ENCODE measurements around the gene MUC7. TPM values are rescaled to one million over a fixed set of nuclear protein-coding genes. Genes with fewer than 3 reads are reported as not detected.

Gene MUC7
- polyA plus RNA-seq, result not detected in 2 replicates

DNA sequence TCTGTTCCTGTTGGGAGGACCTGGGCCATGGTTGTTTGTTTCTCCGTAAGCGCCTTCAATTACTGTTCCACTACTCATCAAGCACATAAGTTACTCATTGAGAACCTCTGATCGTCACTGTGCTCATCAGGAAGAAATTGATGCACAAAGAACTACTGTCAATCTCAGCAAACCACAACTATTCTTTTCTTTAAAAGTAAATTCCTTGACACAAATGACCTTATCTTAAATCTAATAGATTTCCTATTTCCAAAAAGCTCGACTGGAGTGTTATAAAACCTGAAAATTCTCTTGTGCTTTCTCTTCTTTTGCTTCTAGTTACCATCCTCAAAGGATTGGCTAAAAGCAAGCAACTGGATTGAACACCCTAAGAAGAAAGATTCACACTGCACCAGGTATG lies at the start of gene MUC7:
Gene MUC7 (plus strand): TSS at position 301 of the 400 bp plus-strand sequence. CDS start 1,825 bp downstream, outside the sequence.

DNA sequence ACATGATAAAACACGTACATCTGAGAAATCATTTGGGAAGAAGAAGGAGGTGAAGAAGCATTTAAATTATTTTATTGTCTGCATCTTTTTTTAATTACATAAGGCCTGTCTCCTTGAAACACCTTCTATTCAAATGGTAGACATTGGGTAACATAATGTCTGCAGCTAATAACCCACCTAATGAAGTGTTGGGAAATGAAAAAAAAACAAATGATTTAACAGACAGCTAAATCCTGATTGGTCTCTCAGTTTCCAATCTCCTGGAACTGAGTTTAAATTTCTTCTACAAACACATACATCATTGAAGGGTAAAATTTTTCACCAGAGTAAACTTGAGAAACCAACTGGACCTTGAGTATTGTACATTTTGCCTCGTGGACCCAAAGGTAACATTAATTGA lies 46.3 kb downstream of the MUC7 start, which contains the start of gene AMTN:
Gene AMTN (plus strand): TSS at position 301 of the 400 bp plus-strand sequence. CDS start 209 bp downstream, outside the sequence.

Other genes with a start within 250 kb of the MUC7 start
- gene FDCSP, start 246.1 kb upstream of the MUC7 start, polyA plus RNA-seq, result not detected in 2 replicates
- gene CSN3, start 229.6 kb upstream of the MUC7 start, polyA plus RNA-seq, result not detected in 2 replicates
- gene CABS1, start 137.2 kb upstream of the MUC7 start, polyA plus RNA-seq, result not detected in 2 replicates
- gene SMR3A, start 111.4 kb upstream of the MUC7 start, polyA plus RNA-seq, result not detected in 2 replicates
- gene SMR3B, start 89.1 kb upstream of the MUC7 start, polyA plus RNA-seq, result not detected in 2 replicates
- not detected in 2 replicates for gene OPRPN, start 74.3 kb upstream of the MUC7 start, polyA plus RNA-seq
- not detected in 2 replicates for gene AMTN, start 46.4 kb downstream of the MUC7 start, polyA plus RNA-seq
- gene AMBN, start 120.1 kb downstream of the MUC7 start, polyA plus RNA-seq, result not detected in 2 replicates
- gene ENAM, start 156.5 kb downstream of the MUC7 start, polyA plus RNA-seq, result not detected in 2 replicates
- 0.34 TPM in 1 of 2 replicates, not detected in the other for gene JCHAIN, start 194.3 kb downstream of the MUC7 start, polyA plus RNA-seq
- 24.0 and 27.3 TPM in 2 replicates for gene UTP3, start 216.3 kb downstream of the MUC7 start, polyA plus RNA-seq
- 146 and 153 TPM in 2 replicates for gene RUFY3, start 249.8 kb downstream of the MUC7 start, polyA plus RNA-seq

Data from Purkinje cell (primary cell).